ENCODE results near the gene PLA2G4C. TPM values are rescaled to one million over a fixed set of nuclear protein-coding genes. Genes with fewer than 3 reads are reported as not detected.

Gene PLA2G4C
- total RNA-seq, 2 donors from 2014 or later: 1.7 to 6.8 TPM

GRCh38 chr19:47998800-47999199, 111.8 kb downstream of the PLA2G4C start:
- H3K9me3 ChIP-seq: no peaks in the 10 kb centered on the region
- no peak for TF ChIP-seq CTCF (IDR thresholded peaks at IDR 0.05)
- no peaks in the 10 kb centered on the region for H3K36me3 ChIP-seq
- DNase-seq: no peak
- H3K9ac ChIP-seq (ENCODE audit: low read depth in 2 of 2, low read length in 2 of 2): no peak overlapping the region
- H3K27ac ChIP-seq: no peak overlapping the region
- no peaks in the 10 kb centered on the region for H3K27me3 ChIP-seq
- no peak overlapping the region for H3K4me3 ChIP-seq
- intact Hi-C loops (cut with DNase I): no loop called here
- no peaks in the 10 kb centered on the region for H3K4me1 ChIP-seq

Other genes with a start within 250 kb of the PLA2G4C start
- gene SULT2A1, start 224.5 kb downstream of the PLA2G4C start, total RNA-seq: 1 to 10 TPM in 1 of 2 donors, under 1 TPM in 1; 0.64 to 1.1 TPM
- not detected for gene BSPH1, start 118.6 kb downstream of the PLA2G4C start, total RNA-seq
- not detected for gene ELSPBP1, start 116.2 kb downstream of the PLA2G4C start, total RNA-seq
- not detected for gene CABP5, start 66.7 kb downstream of the PLA2G4C start, total RNA-seq
- gene LIG1, start 59.5 kb upstream of the PLA2G4C start, total RNA-seq: 10 to 100 TPM; 26.4 to 75.6 TPM
- 1 to 10 TPM; 6.2 to 9.7 TPM for gene ZSWIM9, start 59.9 kb upstream of the PLA2G4C start, total RNA-seq
- gene CARD8, start 145.1 kb upstream of the PLA2G4C start, total RNA-seq: 10 to 100 TPM; 17.9 to 20.3 TPM
- gene ZNF114, start 159.3 kb upstream of the PLA2G4C start, total RNA-seq: under 1 TPM in 1 of 2 donors, not detected in 1; 0.21 TPM
- gene EMP3, start 214.7 kb upstream of the PLA2G4C start, total RNA-seq: 10 to 100 TPM; 11.6 to 29.4 TPM